Hepatic stellate cell (primary cell): ENCODE data around the gene EFHB.
"Not testable (repeated sequence)": the region's sequence is repeated elsewhere in the genome, so short reads cannot be mapped to it uniquely, and the experiment has no call there.

Source experiments
- DNase-seq: peaks from one replicate; pipeline ENCODE4 v3.0.0; 2011; ENCODE audit warnings: low spot score

EFHB gene, protein sequence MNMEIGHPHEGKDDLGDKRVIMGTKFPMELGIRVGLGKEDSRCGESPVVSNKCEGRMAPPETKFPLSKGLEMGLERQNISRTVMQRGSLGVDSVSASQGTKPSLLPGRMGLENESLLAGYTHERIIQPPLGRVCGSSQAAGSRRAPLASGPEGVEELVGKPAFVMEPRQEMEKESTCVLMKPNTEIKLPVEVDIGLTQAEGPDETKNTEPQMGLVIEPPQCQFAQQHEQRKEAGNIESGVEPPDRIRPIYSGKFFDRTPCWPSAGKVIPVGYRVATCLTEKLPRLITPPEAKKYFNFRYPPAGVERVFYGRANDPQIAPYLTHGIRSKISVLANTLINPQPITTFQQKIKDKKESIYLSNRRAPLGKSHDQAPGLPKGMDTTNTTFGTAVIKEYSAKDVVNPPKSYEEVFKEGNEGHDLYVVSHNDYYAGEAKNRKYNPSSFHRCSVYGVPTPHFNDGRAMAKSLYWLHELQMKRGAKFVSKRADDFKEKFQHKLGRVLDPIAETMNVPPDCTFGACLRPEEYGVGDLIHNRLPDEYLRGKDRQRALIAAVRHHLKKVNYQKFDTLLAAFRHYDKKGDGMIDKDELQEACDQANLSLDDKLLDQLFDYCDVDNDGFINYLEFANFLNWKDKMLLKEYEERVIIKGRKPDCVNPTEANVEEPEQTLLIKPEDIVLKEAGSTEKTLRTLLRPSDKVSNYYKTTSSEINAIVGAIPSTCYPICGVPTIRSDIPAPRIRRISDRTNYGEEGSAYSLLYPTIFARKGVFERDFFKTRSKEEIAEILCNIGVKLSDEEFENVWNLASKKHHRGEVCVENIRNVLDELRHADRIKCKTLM

DNA sequence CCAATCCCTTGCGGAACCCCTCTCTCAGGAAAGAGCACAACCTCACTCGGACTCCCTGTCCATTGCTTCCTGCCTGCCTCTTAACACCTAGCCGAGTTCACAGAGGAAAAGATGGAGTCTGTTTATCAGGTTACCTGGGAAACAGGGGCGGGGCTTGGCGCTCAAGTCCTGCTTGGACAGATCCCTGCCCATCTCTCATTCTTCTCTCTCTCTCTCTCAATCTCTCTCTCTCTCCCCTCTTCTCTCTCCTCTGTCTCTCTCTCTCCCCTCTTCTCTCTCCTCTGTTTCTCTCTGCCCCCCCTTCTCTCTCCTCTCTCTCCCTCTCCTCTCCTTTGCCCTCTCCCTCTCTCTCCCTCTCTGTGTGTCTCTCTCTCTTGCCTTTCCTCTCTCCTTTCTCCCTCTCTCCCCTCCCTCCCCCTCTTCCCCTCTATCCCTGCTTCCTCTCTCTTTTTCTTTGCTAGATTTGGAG, at the start of gene EFHB:
Gene EFHB, minus strand, starts transcription at position 120 of the 469 bp plus-strand sequence. CDS start 199 bp downstream, outside the sequence.
- DNase-seq, result no peak

DNA sequence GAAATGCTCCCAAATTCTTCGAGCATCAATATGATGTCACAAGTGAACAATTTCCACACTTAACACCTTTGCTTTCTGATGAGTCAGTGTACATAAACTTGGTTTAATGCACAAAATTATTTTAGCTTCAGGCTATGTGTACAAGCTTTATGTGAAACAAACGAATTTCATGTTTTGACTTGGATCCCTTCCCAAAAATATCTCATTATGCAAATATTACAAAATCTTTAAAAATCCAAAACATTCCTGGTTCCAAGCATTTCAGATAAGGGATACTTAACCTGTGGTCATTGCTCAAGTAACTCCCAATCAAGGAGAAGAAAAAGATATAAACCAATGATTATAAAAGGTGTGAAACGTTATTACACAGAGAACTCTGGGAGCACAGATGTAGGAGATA, 38.0 kb upstream of the EFHB start:
- no peak for DNase-seq

GRCh38 chr3:19970327-19970726, 36.3 kb upstream of the EFHB start:
- DNase-seq, result no peak

- DNase-seq, result no peak
These were observed 33.8 kb upstream of the EFHB start for GRCh38 chr3:19967812-19968211.

- DNase-seq, result no peak
These were observed 33.2 kb upstream of the EFHB start for GRCh38 chr3:19967208-19967607.

GRCh38 chr3:19961960-19962359, 27.9 kb upstream of the EFHB start:
- DNase-seq, result no peak

GRCh38 chr3:19960696-19961095, 26.7 kb upstream of the EFHB start:
- DNase-seq, result no peak

DNA sequence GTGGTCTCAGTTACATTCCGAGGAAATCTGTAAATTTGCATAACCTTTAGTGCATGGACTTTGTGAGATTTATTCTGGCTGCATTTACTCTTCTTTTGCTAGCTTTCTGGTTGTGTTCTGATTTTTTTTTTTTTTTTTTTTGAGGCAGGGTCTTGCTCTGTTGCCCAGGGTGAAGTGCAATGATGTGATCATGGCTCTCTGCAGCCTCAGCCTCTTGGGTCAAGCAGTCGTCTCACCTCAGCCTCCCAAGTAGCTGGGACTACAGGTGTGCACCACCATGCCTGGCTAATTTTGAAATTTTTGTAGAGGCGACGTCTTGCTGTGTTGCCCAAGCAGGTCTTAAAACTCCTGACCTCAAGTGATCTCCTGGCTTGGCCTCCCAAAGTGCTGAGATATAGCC, 25.5 kb upstream of the EFHB start:
- DNase-seq, result no peak

GRCh38 chr3:19957354-19957753, 23.3 kb upstream of the EFHB start:
- not testable (repeated sequence) for DNase-seq

DNA sequence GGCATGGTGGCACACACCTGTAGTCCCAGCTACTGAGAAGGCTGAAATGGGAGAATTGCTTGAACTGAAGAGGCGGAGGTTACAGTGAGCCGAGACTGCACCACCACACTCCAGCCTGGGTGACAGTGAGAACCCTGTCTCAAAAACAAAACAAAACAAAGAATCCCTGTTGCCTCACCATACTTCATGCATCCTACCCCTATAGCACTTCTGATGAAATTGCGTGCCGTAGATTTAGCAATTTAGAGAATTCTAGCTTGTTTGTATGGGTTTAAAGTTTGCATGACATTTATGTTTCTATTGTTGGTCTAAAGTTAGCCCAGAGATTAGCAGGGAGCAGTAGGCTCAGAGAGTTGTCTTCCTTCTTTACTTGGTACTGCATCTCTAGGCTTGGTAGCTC, 20.7 kb upstream of the EFHB start:
- DNase-seq, result no peak

- no peak for DNase-seq
These were observed 16.3 kb upstream of the EFHB start for GRCh38 chr3:19950316-19950715.

GRCh38 chr3:19948226-19948591, 14.2 kb upstream of the EFHB start:
- no peak for DNase-seq

DNA sequence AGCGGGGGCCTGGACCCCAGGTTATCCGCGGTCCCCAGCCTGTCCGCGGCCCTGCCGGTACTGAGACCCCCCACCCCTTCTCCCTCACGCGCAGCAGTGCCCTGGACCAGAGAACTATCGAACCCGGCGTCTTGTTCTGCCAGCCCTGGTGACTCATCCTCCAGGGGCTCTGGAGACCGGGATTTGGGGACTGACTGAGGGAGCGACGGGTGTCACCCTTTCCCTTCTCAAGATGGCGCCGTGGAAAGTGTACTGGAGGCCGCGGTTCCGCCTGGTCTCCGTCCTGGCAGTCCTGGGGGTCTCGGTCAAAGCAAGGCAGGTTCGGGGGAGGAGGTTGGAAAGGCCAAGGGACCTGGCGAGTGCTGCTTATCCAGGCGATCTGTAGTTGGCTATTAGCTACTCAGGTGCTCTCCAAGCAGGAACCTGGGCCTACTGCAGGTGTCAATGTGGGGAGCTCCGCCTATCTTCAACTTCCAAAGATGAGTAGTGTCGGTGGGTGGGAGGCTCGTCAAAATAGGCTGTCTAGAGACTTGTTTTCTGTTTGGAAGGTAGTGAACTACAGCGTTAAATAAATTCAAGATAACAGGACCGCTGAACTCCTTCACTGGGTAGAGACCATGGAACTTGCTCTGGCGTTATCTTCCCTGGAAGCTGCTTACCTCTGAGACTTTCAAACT, 13.7 kb upstream of the EFHB start:
- DNase-seq, result peak; percentile 59

DNA sequence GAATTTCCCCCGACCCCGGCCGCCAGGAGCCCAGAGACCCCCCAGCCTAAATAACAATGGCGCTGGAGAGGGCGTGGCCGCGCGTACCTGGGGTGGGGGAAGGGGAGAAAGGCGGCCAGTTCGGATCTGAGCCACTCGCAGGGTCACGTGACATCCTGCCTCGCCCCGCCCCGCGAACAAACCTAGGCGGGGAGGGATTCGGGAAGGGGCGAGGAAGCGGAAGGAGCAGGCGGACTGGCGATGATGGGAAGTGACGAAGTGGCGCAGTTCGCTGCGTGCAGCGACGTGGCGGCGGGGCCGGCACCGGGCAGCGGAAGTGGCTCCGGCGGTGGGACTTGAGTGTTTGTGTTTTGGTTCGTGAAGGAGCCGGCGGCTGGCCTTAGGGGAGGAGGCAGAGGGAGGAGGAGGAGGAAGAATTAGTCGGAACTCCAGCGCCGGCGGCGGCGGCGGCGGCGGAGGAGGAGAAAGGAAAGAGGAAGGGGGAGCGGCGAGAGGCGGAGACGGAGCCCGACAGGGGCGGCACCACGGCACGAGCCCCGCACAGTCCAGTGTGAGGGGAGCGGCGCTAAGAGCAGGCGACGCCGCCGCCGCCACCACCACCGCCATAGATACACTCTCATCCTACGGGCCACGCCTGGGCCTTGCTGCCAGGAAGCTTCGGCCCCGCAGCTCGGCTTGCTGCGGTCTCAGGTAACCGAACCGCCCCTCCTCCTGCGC, 13.0 kb upstream of the EFHB start, which contains the start of gene RAB5A:
Gene RAB5A, plus strand, starts transcription at position 266 of the 717 bp plus-strand sequence. CDS start 3,802 bp downstream, outside the sequence.
- DNase-seq, result peak; percentile 93

- peak; percentile 25 for DNase-seq
These were observed 12.2 kb upstream of the EFHB start for GRCh38 chr3:19945969-19946831.

- DNase-seq, result no peak
These were observed 11.5 kb upstream of the EFHB start for GRCh38 chr3:19945534-19945933.

- no peak for DNase-seq
These were observed 6.6 kb upstream of the EFHB start for GRCh38 chr3:19940643-19941042.

GRCh38 chr3:19938295-19938627, 4.2 kb upstream of the EFHB start:
- DNase-seq, result no peak

GRCh38 chr3:19937459-19938294, 3.7 kb upstream of the EFHB start:
- no peak for DNase-seq

DNA sequence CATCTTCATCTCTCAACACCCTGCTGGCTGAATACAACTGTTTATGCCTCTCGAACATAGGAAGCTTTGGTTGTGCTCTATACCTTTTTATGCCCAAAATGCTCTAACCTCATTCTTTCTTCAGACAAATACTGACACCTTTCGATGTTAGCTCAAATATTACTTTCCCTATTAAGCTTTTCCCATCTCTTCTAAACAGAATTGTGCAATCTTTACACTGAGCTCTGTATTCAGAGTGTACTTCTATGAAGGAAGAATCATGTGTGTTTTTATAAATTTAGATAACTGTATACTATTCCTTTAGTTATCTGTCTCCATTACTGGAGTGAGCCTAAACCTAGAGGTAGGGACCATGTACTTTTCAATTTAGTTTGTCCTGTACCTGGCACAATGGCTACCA, 1.6 kb downstream of the EFHB start:
- DNase-seq, result no peak
